T-helper 9 cell (primary cell): Measurements from ENCODE around the gene CDC123.
A peak's percentile ranks its signal among the peaks of the same experiment; 100 is the strongest.
"Not testable (repeated sequence)": the region's sequence is repeated elsewhere in the genome, so short reads cannot be mapped to it uniquely, and the experiment has no call there.

Experiments
- DNase-seq: peaks from one replicate; pipeline ENCODE4 v3.0.0-alpha.2; 2020
- total RNA-seq, 2 donors: gene quantifications; one replicate each; lab custom pipeline; 2026; lab: John Stamatoyannopoulos, UW

Gene CDC123
- total RNA-seq, result 24.4 to 78.6 reads per million in 2 donors

- peak; percentile 74 for DNase-seq
These were observed at the start of gene CDC123, which contains the start of gene NUDT5 for GRCh38 chr10:12195603-12196506. Gene CDC123 (plus strand): TSS chr10:12196188. CDS start chr10:12196246, 58 bp downstream. Gene NUDT5 (minus strand): TSS chr10:12195891. CDS start chr10:12186291, 9,600 bp downstream.

- DNase-seq, result no peak
These were observed 45.8 kb upstream of the CDC123 start for GRCh38 chr10:12150163-12150562.

GRCh38 chr10:12154516-12154915 is 41.5 kb upstream of the CDC123 start:
- no peak for DNase-seq

- DNase-seq, result no peak
These were observed 39.4 kb upstream of the CDC123 start for GRCh38 chr10:12156367-12157123.

GRCh38 chr10:12158111-12158510 is 37.9 kb upstream of the CDC123 start:
- no peak for DNase-seq

- no peak for DNase-seq
These were observed 35.3 kb upstream of the CDC123 start for GRCh38 chr10:12160664-12161063.

- DNase-seq, result no peak
These were observed 33.1 kb upstream of the CDC123 start for GRCh38 chr10:12162927-12163326.

- DNase-seq, result no peak
These were observed 31.9 kb upstream of the CDC123 start for GRCh38 chr10:12164085-12164484.

- DNase-seq, result no peak
These were observed 31.0 kb upstream of the CDC123 start for GRCh38 chr10:12165036-12165435.

- no peak for DNase-seq
These were observed 29.8 kb upstream of the CDC123 start for GRCh38 chr10:12165999-12166775.

- not testable (repeated sequence) for DNase-seq
These were observed 24.5 kb upstream of the CDC123 start for GRCh38 chr10:12171512-12171911.

GRCh38 chr10:12177642-12178041 is 18.3 kb upstream of the CDC123 start:
- DNase-seq, result no peak

- DNase-seq, result no peak
These were observed 16.3 kb upstream of the CDC123 start for GRCh38 chr10:12179606-12180170.

- no peak for DNase-seq
These were observed 15.6 kb upstream of the CDC123 start for GRCh38 chr10:12180221-12180974.

- DNase-seq, result peak; percentile 41
These were observed 14.8 kb upstream of the CDC123 start for GRCh38 chr10:12181065-12181775.

GRCh38 chr10:12184165-12184564 is 11.8 kb upstream of the CDC123 start:
- DNase-seq, result no peak

GRCh38 chr10:12186323-12186722 is 9.7 kb upstream of the CDC123 start:
- DNase-seq, result no peak

- no peak for DNase-seq
These were observed 8.6 kb upstream of the CDC123 start for GRCh38 chr10:12187321-12187905.

GRCh38 chr10:12188656-12189055 is 7.3 kb upstream of the CDC123 start:
- no peak for DNase-seq

GRCh38 chr10:12189426-12189825 is 6.6 kb upstream of the CDC123 start:
- DNase-seq, result no peak

- no peak for DNase-seq
These were observed 4.3 kb upstream of the CDC123 start for GRCh38 chr10:12191715-12192114.
